Measurements from ENCODE around the gene RUSF1. TPM values are rescaled to one million over a fixed set of nuclear protein-coding genes. Genes with fewer than 3 reads are reported as not detected.

The RUSF1 gene
- total RNA-seq, 1 experiment from 2014 or later = 59.3 TPM

DNA sequence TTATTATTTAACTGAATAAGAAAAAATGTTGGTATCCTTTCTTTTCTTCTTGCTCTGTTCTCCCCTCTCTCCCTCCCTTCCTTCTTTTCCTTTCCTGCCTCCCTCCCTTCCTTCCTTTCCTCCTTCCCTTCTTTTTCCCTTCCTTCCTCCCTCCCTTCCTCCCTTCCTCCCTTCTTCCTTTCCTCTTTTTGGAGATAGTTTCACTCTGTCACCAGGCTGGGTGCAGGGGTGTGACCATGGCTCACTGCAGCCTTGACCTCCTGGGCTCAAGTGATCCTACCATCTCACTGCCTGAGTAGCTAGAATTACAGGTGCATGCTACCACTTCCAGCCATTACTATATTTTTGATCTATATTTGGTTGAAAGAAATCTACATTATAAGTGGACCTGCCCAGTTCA, 5.7 kb upstream of the RUSF1 start:
- peaks cover 6 to 10% of the 10 kb centered on the region in 2 experiments; a peak in 3 of 4 replicates for H3K4me1 ChIP-seq (ENCODE audit: control insufficient read depth in 1 of 2, insufficient read depth in 2 of 2, low read length in 2 of 2)
- BruUV-seq (replicated peaks) = no TSS peak
- no peak overlapping the region for H3K9ac ChIP-seq (ENCODE audit: low read length)
- ChIA-PET CTCF (no interaction called here), RAD21 (ENCODE audit: low non-redundant PET in 1 of 2, low total read pairs in 2 of 2, uncharacterized antibody in 2 of 2, unreplicated experiment in 2 of 2) (no interaction called here), POLR2A (no interaction called here)
- no peaks in the 10 kb centered on the region for H4K20me1 ChIP-seq (ENCODE audit: insufficient read depth)
- ATAC-seq (no peak), DNase-seq (ENCODE audit: low read depth, low spot score) (no peak)
- intact Hi-C loops (cut with micrococcal nuclease) = no loop called here
- H3K9me3 ChIP-seq (ENCODE audit: control insufficient read depth in 1 of 2, insufficient read depth in 1 of 2, low read depth in 1 of 2, low read length in 2 of 2) = no peaks in the 10 kb centered on the region; a peak in 1 of 4 replicates
- H3K4me3 ChIP-seq (replicated peaks in 1 of 2; ENCODE audit: low read depth in 1 of 2, low read length in 2 of 2) = no peak overlapping the region
- no peaks in the 10 kb centered on the region for H3K79me2 ChIP-seq (ENCODE audit: insufficient read depth, low read length)
- no peaks in the 10 kb centered on the region for H3K9me2 ChIP-seq (ENCODE audit: insufficient read depth)
- TF ChIP-seq ZBTB33 (IDR thresholded peaks at IDR 0.05; ENCODE audit: extremely low read depth, insufficient replicate concordance, low read length) = no peak
- no peak for TF ChIP-seq ATF3 (IDR thresholded peaks at IDR 0.05)
- no peak overlapping the region for H2AFZ ChIP-seq (ENCODE audit: low read depth, low read length, poor library complexity, severe bottlenecking)
- H3K36me3 ChIP-seq (ENCODE audit: control insufficient read depth in 1 of 2, insufficient read depth in 2 of 2, low read length in 2 of 2) = no peaks in the 10 kb centered on the region
- H3K4me2 ChIP-seq (ENCODE audit: low read length) = no peak overlapping the region
- no peak overlapping the region for H3K27ac ChIP-seq (ENCODE audit: low read depth, low read length)
- H3K27me3 ChIP-seq (ENCODE audit: insufficient read depth, low read length) = no peaks in the 10 kb centered on the region

- no peak for TF ChIP-seq JUND (IDR thresholded peaks at IDR 0.05)
- TF ChIP-seq ATF3 (IDR thresholded peaks at IDR 0.05) = no peak
- no peak for TF ChIP-seq CTCF (IDR thresholded peaks at IDR 0.05 in 2 of 3, conservative IDR thresholded peaks at IDR 0.05 in 1 of 3; ENCODE audit: borderline replicate concordance in 1 of 3, insufficient read depth in 1 of 3, low read depth in 2 of 3, low read length in 2 of 3)
- no peak for TF ChIP-seq SP1 (IDR thresholded peaks at IDR 0.05; ENCODE audit: low read depth)
- no peak for TF ChIP-seq POLR2AphosphoS5 (IDR thresholded peaks at IDR 0.05; ENCODE audit: low read depth, low read length)
- TF ChIP-seq CEBPB (IDR thresholded peaks at IDR 0.05; ENCODE audit: low read depth) = no peak
- no peak for TF ChIP-seq TCF7L2 (IDR thresholded peaks at IDR 0.05; ENCODE audit: borderline replicate concordance, extremely low read depth, insufficient read depth, insufficient read length)
- intact Hi-C loops (cut with micrococcal nuclease) = no loop called here
- POLR2A ChIA-PET = no interaction called here
- BruUV-seq (replicated peaks) = no TSS peak
- H3K4me3 ChIP-seq (replicated peaks in 1 of 2; ENCODE audit: low read depth in 1 of 2, low read length in 2 of 2) = no peak overlapping the region
- RAD21 ChIA-PET (ENCODE audit: low non-redundant PET in 1 of 2, low total read pairs in 2 of 2, uncharacterized antibody in 2 of 2, unreplicated experiment in 2 of 2) = no interaction called here
- H3K4me2 ChIP-seq (ENCODE audit: low read length) = no peak overlapping the region
- DNase-seq (ENCODE audit: low read depth, low spot score) (no peak), ATAC-seq (no peak)
- H2AFZ ChIP-seq (ENCODE audit: low read depth, low read length, poor library complexity, severe bottlenecking) = no peak overlapping the region
- H4K20me1 ChIP-seq (ENCODE audit: insufficient read depth) = no peaks in the 10 kb centered on the region
- no peaks in the 10 kb centered on the region for H3K36me3 ChIP-seq (ENCODE audit: control insufficient read depth in 1 of 2, insufficient read depth in 2 of 2, low read length in 2 of 2)
- H3K27ac ChIP-seq (ENCODE audit: low read depth, low read length) = no peak overlapping the region
- peaks cover 6 to 10% of the 10 kb centered on the region in 2 experiments; a peak in 3 of 4 replicates for H3K4me1 ChIP-seq (ENCODE audit: control insufficient read depth in 1 of 2, insufficient read depth in 2 of 2, low read length in 2 of 2)
- H3K79me2 ChIP-seq (ENCODE audit: insufficient read depth, low read length) = peaks cover under 1% of the 10 kb centered on the region; the same call in 1 of the 2 replicates
- no peaks in the 10 kb centered on the region for H3K9me2 ChIP-seq (ENCODE audit: insufficient read depth)
- H3K9me3 ChIP-seq (ENCODE audit: control insufficient read depth in 1 of 2, insufficient read depth in 1 of 2, low read depth in 1 of 2, low read length in 2 of 2) = no peaks in the 10 kb centered on the region; a peak in 1 of 4 replicates
- H3K27me3 ChIP-seq (ENCODE audit: insufficient read depth, low read length) = no peaks in the 10 kb centered on the region
- H3K9ac ChIP-seq (ENCODE audit: low read length) = no peak overlapping the region
- CTCF ChIA-PET = no interaction called here
Measured at GRCh38 chr16:31513126-31513525, 4.9 kb upstream of the RUSF1 start.

Data from HCT116 (cell line).